NCI-H748 (cell line): ENCODE data around the gene SLC6A6.

Experiments used
- DNase-seq: peaks from one replicate; lab custom pipeline; 2025; ENCODE audit not compliant: unreplicated experiment; lab: John Stamatoyannopoulos, UW

The SLC6A6 gene

DNA sequence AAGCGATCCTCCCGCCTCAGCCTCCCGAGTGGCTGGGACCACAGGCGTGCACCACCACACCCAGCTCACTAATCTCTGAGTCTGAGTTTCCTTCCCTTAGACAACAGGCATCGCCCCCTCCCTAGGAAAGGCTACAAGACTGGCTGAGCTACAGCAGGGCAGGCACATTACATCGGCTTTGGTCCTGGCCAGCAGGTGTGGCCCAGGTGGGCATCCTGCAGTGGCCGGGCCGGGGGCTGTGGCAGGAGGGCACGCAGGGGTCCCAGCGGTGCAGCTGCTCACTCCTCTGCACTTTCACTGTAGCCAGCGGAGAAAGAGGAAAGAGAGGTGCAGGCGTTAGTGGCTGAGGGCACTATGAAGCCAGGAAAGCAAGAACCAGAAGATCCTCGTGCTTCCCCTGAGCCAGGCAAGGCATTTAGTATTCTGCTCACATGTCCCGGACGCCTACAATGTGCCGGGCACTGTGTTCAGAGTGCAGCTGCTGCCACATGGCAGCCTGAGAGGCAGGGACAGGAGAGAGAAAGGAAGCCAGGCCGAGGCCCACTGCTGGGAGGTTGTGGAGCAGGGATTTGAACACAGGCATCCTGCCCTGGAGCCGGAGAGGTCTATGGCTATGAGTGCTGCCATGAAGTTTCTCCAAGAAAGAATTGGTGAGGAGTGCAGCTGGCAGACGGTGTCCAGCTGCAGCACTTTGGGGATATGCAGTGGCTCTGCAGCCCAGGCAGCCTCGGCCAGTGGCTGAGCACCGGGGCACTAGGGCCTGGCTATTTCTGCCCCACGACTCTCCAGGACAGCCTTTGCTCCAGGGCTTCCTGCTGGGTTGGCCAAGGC, 115.4 kb downstream of the SLC6A6 start:
- no peak for DNase-seq

DNA sequence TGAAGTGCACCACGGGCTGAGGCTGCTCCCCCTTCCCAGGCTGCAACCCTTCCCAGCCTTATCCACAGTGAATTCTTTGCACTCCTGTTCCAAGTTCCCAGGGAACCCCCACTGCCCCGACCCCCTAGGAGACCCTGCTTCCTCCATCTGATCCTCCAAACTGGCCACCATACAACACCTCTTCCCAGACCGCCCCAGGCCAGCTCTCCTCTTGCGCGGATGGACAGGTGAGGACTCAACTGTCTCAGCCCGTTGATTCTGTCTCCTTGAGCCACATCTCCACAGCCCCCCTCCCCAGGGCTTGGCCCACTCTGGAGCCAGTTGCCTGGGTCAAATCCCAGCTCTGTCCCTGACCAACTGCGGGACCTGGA, 116.0 kb downstream of the SLC6A6 start:
- no peak for DNase-seq

DNA sequence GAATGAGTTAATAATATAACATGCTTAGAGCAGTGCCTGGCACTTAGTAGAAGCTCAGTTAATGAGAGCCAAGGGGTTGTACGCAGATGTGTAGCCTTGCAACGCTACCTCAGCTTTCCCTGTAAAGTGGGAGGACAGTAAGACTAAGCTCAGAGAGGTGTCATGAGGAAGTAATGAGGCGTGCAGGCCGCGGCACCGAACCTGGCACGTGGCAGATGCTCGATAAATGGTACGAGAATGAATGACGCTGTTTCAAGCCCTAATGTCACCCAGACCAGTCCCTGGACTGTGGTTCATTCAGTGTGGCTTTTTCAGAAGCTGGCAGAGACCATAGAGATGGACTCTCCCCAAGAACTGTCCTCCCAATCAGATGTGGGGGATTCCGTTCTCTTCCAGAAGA, 116.5 kb downstream of the SLC6A6 start:
- no peak for DNase-seq

DNA sequence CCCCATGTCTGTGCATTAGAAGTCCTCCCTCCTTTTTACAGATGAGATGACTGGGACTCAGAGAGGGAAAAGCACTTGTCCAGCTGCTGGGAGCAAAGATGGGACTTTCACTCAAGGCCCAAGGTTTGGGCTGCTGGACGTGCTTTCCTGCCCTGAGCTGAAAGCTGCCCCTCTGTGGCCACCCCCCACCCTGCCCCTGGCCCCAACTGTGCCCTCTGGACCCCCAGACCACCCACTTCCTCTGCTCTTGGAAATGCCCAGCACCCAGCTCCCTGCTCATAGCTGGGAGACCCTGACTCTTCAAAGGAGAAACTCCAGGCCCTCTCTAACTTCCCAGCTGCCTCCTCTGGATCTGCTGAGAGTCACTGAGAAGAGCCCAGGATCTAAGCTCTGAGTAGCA, 117.0 kb downstream of the SLC6A6 start:
- DNase-seq, result no peak

DNA sequence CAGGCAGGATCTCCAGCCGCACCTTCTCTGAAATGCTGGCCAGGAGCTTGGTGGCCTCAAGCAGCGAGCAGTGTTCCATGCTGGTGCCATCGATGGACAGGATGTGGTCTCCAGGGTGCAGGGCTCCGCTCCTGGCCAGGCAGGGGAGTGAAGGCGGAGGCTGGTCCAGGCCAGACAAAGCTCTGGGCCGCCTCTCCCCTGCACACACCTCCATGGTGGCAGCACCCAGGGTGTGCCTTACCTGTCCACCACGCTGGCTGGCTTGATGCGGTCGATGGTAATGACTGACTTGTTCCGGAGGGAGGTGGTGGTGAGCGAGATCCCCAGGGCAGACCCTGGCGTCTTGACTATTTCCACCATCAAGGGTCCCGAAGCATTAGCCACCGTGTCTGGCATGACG, 117.7 kb downstream of the SLC6A6 start:
- no peak for DNase-seq

DNA sequence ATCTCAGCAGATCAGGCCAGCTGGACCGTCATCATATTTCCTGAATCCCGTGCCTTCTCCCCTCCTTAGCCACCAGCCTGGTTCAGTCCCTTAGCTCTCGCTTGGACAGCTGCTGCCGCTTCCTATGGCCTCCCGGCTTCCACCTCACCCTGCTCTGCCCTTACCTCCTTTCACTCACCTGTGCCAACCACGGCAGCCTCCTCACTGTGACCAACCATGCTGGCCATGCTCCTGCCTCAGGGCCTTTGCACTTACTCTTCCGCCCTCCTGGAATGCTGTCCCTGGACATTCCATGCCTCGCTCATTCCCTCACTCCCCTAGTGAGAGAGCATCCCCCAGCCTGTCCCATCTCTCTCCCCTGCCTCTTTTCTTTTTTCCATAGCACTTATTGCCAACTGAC, 118.6 kb downstream of the SLC6A6 start:
- no peak for DNase-seq

DNA sequence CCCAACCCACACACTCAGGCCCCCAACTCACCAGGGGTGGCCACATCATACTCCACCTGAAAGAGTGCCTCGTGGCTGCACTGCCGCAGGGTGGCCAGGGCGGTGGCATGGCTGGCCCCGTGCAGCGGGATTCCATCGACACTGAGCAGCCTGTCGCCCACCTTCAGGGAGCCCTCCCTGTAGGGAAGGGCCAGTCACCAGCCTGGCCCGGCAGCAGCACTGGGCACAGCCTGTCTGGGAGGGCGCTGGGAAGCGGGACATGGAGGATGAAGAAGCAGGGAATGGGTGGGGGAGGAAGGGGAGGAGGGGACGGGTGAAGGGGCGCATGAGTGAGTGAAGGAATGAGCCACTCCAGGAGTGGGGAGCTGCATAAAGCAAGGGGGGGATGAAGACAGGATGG, 119.2 kb downstream of the SLC6A6 start:
- no peak for DNase-seq

DNA sequence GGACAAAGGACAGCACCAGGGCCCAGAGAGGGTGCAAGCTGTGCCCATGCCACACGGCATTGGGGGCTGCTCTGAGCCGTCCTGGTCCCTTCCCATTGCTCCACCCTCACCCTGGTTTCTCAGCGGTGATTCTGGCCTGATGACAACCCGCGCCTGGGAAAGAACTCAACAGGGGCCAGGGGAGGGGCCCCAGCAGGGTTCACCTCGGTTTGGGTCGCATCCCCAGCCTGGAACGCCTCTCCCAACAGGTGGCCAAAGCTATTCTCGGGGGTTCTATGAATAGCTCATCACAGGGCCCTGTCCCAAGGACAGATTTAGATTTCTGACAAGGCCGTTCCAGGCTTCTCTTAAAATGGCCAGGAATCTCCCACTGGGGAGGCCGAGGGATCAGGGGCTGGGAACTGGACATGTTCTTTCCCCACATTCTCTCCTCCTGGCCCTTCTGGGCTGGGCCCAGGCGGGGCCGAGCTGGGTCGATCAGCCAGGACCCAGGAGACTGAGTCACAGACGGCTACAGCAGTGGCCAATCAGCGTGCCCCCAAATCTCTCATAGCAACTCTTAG, 119.8 kb downstream of the SLC6A6 start:
- no peak for DNase-seq

DNA sequence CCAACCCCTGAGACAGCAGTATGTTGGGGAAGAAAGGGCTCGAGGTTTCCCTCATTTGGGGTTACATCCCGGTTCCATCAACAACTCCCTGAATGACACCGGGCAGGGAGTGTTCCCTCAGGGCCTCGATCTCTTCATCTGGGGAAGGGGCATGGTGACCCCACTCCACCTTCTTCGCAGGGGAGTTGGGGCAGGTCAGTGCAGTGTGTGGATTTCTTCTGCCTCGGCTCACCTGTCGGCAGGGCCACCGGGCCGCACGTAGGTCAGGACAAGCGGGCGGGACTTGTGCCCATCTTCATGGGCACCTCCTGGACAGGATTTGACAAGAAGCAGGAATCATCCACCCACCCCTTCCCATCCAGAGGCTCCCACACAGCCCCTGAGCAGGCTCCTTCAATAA, 120.4 kb downstream of the SLC6A6 start:
- no peak for DNase-seq

DNA sequence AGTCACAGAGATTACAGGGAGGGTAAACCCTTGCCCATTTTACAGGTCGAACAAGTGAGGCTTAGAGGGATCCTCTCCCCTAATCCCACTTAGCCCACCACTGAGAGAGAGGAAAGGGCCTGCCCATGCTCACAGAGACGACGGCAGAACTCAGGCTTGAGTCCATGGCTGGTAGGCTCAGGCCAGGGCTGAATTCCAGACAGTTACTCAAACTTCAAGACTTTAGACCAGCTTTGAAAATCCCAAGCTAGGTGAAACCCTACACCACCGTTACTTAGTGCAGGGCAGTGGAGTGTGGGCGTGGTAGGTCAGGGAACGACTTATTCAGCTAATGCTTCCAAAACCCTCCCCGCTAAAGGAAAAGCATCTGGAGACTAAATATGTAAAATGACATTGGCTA, 121.4 kb downstream of the SLC6A6 start:
- DNase-seq, result no peak

DNA sequence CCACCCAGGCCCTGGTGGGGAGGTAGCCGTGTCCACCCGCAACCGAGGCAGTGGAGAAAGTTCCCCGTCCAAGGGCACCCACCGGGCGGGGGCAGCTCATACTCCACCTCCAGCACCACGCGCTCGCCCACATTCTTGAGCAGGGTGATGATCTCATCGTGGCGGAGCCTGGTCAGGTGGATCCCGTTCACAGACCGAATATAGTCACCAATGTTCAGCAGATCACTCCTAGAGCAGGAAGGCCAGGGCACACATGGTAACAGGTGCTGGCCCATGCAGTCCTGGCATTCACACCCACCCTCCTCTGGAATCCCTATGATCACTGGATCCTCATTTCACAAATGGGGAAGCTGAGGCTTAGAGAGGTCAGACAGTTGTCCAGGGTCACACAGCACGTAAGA, 121.9 kb downstream of the SLC6A6 start:
- DNase-seq, result no peak

DNA sequence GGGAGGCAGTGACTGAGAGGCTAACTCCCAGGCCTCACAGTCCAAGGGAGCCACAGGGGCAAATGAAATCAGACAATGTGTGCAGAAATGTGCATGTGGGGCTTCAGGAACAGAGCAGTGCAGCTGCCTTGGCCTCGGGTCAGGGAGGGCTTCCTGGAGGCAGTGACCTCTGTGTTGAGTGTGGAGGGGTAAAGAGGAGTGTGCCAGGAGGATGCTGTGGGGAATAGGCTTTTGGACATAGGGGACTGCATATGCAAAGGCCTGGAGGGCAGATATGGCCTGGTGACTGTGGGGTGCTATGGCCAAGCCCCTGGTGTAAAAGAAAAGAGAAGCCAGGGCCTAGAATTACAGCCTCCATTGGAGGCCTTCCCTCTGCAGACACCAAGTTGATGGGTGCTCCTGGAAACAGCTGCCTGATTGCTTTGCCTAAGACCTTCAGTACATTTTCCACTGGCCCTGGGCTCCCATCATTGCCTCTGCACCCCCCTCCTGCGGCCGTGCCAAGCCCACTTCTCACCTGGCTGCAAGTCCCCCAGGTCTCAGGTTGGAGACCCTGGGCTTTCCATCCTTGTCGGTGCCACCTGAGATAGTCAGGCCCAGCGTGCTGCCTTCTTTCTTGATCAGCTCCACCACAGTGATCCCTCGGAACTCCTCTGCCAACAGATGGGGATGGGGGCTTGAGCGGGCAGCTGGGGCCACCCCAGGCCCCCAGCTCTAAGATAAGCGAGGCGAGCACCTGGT, 122.7 kb downstream of the SLC6A6 start:
- no peak for DNase-seq

DNA sequence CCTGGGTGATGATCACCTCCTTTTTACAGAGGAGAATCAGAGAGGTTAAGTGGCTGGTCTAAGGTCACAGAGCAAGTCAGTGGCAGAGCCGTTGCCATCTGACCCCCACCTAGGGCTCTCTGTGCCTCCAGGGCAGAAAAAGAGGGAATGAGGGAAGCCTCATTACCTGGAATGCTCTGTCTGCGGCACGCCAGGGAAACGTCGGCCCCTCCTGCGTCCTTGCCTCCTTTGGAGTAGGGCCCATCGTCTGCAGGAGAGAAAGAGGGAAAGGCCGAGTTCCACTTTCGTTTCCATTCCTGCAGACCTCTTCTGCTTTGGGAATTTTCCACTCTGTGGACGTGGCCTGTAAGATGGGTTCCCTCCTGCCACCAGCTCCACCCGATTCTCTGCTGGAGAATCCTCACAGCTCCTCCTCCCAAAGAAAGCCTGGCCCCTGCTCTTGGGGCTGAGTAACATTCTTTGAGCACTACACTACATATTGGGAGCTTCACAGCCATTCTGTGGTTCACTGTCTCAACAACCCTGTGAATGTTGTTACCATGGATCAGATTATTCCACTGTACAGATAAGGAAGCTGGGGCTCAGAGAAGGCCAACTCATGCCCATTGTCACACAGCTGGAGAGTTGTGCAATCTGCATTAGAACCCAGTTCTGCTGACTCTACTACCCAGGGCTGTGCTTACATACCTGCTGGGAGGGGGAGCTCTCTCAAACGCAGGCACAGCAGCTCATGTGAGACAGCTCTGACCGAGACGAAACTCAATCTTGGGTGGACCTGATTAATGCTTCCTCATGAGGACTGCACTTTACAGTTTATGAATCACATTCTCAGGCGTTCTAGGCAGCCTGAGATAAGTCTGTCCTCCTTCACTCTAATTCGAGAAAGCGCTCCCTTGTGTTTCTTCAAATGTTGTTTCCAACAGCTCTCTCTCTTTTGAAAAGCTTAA, 123.6 kb downstream of the SLC6A6 start:
- no peak for DNase-seq

DNA sequence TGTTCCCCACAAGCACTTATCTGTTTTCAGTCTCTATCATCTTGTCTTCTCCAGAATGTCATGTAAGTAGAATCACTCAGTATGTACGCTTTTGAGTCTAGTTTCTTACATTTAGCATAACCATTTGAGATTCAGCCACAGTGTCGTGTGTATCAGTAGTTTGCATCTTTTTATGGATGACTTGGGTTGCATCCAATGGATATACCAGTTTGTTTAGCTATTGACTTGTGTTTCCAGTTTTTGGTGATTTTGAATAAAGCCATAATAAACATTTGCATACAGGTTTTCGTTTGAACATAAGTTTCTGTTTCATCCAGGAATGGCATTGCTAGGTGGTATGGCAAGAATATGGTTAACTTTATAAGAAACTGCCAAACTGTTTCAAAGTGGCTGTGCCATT, 125.7 kb downstream of the SLC6A6 start:
- no peak for DNase-seq

DNA sequence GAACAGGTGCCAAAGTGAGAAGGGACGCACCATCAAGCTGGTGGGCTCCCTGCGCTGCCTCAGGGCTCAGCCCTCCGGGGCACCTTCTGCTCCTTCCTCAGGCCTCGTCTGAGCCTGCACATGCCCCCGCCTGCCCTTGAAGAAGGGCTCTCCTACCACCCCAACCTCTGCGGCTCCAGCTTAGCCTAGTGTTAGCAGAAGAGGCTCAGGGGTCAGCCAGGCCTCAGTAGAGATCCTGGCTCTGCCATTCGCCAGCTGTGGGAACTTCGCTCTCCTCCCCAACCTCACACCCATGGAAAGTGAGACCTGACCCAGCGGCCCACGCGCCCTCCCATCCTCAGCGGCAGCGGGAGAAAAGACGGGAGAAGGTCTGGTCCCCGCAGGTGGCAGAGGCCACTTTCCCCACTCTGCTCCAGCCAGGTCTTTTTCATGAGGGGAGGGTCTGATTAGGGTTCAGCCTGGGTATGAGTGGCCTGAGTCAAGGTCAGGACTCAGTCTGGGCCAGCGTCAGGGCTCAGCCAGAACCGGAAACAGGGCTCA, 129.5 kb downstream of the SLC6A6 start:
- no peak for DNase-seq

DNA sequence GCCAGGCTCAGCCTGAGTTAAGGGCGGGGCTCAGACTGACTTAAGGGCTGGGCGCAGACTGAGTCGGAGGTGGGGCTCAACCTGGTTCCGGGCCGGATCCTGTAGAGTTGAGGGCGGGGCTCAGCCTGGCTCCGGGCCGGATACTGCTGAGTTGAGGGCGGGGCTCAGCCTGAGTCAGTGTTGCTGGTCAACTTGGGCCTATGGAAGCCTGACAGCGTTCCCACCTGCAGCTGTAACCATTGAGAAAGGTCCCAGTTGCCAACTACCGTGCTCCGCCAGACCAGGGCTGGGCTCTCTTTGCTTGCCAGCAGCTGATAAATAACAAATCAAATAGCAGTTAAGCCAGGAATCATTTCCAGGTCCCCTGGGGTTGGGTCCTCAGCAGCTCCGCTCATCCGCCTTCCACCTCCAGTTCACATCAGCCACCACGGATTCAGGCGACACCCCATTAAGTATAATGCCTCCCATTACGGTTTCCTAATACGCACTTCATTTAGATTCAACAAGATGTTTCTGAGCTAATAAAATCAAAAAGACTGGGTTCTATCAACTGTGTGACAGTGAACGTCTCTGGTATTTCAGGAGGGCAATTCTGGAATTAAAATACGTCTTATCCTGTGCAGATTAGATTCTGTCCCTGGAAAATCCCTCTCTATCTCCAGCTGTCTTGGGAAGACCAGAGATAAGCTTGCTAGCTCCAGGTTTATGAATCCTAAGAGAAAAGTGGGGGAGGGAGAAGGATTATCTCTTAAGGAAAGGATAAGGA, 130.5 kb downstream of the SLC6A6 start:
- peak; percentile 62 for DNase-seq

DNA sequence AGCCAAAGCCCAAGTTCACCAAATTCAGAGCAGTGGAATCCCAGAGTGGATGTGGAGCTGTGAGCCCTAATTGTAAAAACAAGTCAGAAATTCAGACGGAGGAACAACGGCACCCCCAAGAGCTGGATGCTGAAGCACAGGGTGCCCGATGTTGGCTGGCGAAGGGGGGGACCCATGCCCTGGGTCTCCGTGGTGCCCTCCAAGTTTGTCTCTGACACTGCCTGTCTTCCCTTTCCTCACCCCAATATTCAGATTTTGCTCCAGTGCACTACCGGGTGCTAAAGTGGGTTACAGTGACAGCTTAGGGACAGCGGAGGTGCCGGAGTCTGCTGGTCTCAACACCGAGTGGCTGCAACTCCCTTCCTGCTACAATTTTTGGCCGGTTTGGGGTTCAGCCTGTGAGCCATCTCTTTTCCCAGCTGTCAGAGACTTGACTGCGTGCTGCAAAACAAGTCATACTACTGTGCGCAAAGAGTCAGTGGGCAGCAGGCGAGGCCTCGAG, 131.1 kb downstream of the SLC6A6 start:
- DNase-seq, result no peak

DNA sequence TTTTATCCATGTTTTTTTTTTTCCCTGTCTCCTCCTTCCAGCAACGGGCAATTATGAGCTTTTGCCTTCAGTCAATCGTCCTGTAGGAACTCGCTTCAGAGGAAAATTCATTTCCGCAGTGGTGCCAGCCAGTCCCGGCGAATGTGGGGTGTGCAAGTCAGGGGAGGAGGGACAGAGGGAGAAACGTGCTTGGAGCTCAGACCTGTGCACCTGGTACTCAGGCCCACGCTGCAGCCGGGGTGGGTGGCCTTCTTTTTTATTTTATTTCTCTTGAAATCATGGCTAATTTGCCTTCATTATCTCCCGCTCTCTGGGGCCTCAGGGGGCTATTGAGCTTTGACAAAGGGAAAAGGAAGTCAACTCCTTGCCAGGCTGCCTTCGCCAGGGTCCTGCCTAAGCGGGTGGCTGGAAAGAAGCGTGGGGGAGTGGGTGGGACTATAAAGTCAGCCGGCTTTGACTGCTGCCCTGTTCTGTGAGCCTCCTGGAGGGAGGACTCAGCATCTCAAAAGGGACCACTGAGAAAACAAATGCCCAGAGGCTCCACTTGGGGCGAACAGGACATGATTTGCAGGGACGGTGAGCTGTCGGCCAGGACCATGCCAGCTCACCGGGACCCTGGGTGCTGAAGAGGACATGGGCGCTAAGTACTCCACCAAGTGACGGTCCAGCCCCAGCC, 132.2 kb downstream of the SLC6A6 start:
- DNase-seq, result peak; percentile 65

DNA sequence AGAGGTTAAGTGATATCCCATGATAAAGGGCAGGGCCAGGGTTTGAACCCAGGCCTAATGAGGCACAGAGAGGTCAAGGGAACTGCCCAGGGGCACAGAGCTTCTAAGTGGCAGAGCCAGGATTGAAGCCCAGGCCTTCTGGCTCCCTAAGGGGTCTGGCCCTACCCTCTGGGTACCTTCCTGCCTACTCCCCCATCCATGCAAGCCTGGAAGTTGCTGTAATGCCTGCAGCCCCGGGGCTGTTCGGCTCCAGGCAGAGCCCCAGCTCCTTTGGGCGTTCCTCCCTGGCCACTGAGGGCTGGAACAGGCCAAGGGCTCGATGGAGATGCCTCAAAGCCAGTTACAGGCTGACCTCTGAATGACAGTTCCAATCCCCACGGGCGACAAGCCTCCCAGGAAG, 133.2 kb downstream of the SLC6A6 start:
- DNase-seq, result no peak
